Testis (tissue), 2 donors: ENCODE results near the gene C10orf105.

Experiments
- POLR2A ChIP-seq: fragments of 450-650 bp; IDR thresholded peaks from one replicate; pipeline ENCODE4 v1.6.1; 2017; ENCODE audit warnings: antibody characterized with exemption, mild to moderate bottlenecking, moderate library complexity
- TF ChIP-seq, protein P1 (sequence below), 3 experiments: fragments of 450-650 bp in 2 of 3; fragments of 200-600 bp in 1 of 3; sonication (generic) in 1 of 3; IDR thresholded peaks; one replicate each; pipeline ENCODE4 v1.5.1; 2016 to 2019; ENCODE audit warnings: antibody characterized with exemption in 3 of 3, mild to moderate bottlenecking in 2 of 3, moderate library complexity in 1 of 3

DNA sequence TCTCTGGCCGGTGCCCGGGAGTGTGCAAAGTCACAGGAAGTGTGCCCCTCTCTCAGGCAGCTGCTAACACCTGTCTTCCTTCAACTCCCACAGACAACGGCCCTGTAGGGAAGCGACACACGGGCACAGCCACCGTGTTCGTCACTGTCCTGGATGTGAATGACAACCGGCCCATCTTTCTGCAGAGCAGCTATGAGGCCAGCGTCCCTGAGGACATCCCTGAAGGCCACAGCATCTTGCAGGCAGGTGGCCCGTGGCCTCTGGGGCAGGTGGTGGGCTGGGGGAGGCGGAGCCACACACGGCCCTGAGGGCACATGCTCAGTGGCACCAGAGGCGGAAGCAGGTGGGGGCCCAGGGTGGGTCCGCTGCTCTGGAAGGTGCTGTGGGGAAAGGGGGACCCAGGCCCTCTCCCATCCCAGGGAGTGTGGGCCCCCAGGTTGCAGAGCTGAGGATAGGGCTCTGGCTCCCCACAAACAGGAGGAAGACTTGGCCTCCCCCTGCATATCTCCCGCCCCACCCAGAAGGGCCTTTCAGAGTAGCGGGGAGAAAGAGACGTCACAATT, 6.9 kb downstream of the C10orf105 start:
- TF ChIP-seq POLR2A: no peak
- TF ChIP-seq, protein P1, sequence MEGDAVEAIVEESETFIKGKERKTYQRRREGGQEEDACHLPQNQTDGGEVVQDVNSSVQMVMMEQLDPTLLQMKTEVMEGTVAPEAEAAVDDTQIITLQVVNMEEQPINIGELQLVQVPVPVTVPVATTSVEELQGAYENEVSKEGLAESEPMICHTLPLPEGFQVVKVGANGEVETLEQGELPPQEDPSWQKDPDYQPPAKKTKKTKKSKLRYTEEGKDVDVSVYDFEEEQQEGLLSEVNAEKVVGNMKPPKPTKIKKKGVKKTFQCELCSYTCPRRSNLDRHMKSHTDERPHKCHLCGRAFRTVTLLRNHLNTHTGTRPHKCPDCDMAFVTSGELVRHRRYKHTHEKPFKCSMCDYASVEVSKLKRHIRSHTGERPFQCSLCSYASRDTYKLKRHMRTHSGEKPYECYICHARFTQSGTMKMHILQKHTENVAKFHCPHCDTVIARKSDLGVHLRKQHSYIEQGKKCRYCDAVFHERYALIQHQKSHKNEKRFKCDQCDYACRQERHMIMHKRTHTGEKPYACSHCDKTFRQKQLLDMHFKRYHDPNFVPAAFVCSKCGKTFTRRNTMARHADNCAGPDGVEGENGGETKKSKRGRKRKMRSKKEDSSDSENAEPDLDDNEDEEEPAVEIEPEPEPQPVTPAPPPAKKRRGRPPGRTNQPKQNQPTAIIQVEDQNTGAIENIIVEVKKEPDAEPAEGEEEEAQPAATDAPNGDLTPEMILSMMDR (IDR thresholded peaks at IDR 0.05): no peak
